NCI-H82 treated with DMSO at 0.1 percent for 48 hours (cell line): ENCODE results near the gene HBQ1.
"Not testable (repeated sequence)": the region's sequence is repeated elsewhere in the genome, so short reads cannot be mapped to it uniquely, and the experiment has no call there.

Experiments
- DNase-seq: peaks from one replicate; lab custom pipeline; 2025; ENCODE audit not compliant: unreplicated experiment; lab: John Stamatoyannopoulos, UW

The HBQ1 gene

GRCh38 chr16:160242-160641 lies 20.0 kb upstream of the HBQ1 start:
- DNase-seq, result not testable (repeated sequence)

- DNase-seq, result no peak
Observed at GRCh38 chr16:160691-161190, 19.5 kb upstream of the HBQ1 start.

DNA sequence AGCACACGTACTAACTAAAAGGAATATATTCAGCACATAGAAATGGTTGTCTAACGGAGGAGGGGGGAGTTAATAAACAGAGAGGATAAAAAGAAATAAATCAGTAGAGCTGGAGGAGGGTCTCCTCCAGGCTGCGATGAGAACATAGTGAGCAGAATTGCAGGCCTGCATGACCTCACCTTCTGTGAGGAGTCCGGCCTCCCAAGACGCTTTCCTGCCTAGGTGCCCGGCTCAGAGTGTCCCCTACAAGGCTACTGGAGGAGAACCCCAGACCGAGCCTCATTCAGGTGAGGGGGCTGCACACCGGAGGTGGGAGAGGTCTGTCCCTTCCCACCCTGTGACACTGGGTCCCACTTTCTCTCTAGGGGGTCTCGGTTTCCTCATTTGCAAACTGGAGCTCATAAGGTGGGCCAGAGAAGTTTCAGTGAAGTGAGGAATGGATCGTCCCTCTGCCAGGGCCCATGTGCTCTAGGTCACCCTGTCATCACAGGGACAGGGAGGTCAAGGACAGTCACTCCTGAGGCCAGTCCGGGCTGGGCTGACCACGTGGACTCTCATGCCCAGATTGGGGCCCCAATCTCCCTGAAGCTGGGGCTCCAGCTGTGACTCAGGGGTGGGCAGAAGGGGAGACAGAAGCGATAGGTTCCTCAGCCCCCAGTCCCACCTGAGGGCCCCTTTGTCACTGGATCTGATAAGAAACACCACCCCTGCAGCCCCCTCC lies 17.8 kb upstream of the HBQ1 start:
- DNase-seq, result no peak

GRCh38 chr16:163139-163538 lies 17.1 kb upstream of the HBQ1 start:
- DNase-seq, result not testable (repeated sequence)

GRCh38 chr16:163696-164095 lies 16.6 kb upstream of the HBQ1 start:
- not testable (repeated sequence) for DNase-seq

DNA sequence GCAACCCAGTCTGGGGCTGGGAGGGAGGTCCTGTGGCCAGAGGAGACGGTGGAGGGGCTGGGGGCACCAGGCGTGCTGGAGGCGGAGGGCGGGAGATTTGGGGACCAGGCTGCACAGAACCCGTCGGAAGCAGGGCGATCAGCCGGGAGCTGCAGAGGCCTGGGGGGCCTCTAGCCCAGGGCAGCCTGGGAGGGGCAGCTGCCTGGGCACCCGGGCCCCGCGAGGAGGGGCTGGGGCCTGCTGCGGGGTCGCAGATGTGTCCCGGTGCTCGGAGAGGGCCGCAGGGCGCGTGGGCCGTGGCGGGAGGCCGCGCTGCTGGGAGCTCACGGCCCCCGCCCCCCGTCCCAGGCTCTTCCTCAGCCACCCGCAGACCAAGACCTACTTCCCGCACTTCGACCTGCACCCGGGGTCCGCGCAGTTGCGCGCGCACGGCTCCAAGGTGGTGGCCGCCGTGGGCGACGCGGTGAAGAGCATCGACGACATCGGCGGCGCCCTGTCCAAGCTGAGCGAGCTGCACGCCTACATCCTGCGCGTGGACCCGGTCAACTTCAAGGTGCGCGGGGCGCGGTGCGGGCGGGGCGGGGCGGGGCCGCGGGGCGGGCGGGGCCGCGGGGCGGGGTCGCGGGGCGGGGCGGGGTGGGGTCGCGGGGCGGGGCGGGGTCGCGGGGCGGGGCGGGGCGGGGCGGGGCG lies 16.0 kb upstream of the HBQ1 start:
- not testable (repeated sequence) for DNase-seq

DNA sequence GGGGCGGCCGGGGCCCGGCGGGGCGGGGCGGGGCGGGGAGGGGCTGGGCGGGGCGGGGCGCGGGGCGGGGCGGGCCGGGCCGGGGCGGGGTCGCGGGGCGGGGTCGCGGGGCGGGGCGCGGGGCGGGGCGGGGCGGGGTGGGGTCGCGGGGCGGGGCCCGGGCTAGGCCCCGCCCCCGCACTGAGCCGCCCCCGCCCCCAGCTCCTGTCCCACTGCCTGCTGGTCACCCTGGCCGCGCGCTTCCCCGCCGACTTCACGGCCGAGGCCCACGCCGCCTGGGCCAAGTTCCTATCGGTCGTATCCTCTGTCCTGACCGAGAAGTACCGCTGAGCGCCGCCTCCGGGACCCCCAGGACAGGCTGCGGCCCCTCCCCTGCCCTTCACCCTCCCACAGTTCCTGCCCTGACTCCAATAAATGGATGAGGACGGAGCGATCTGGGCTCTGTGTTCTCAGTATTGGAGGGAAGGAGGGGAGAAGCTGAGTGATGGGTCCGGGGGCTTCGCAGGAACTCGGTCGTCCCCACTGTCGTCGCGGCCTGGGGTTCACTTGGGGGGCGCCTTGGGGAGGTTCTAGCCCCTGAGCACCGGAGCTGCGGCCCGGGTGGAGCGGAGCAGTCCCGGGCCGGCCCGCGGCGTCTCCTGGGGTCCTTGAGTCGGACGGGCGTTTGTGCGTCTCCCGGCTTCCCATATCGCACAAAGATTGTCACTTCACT lies 15.3 kb upstream of the HBQ1 start:
- no peak for DNase-seq

DNA sequence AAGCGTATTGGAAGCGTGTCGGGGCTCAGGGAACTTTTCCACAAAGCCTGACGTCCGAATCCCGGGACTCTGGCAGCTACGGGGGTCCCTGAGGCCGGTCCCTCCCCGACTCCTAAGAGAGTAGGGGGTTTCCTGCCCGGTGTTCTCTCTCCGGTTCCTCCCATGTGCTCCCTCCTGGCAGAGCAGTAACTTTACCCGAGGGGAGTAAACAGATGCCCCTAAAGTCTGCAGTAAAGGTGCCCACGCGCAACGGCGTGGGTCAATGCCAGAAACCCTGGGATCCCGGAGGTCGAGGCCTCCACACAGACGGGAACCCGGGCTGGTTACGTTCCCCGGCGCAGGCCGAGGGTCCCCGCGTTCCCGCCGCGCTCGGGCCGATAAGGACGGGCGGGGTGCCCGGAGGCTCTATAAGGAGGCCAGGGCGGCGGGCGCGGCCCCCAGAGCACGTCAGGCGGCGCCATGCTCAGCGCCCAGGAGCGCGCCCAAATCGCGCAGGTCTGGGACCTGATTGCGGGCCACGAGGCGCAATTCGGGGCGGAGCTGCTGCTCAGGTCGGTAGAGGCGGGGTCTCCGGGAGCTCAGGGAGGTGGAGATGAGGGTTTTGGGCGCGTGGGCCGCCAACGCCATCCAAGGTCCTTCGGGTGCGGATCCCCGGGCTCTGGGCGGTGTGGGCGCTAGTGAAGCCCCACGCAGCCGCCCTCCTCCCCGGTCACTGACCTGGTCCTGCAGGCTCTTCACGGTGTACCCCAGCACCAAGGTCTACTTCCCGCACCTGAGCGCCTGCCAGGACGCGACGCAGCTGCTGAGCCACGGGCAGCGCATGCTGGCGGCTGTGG lies 14.5 kb upstream of the HBQ1 start, which contains the start of gene HBM:
Gene HBM, plus strand, starts transcription at position 440 of the 836 bp plus-strand sequence. Its CDS starts 20 bp downstream, at position 460.
- no peak for DNase-seq

- DNase-seq, result no peak
Observed at GRCh38 chr16:166375-167121, 13.7 kb upstream of the HBQ1 start.

DNA sequence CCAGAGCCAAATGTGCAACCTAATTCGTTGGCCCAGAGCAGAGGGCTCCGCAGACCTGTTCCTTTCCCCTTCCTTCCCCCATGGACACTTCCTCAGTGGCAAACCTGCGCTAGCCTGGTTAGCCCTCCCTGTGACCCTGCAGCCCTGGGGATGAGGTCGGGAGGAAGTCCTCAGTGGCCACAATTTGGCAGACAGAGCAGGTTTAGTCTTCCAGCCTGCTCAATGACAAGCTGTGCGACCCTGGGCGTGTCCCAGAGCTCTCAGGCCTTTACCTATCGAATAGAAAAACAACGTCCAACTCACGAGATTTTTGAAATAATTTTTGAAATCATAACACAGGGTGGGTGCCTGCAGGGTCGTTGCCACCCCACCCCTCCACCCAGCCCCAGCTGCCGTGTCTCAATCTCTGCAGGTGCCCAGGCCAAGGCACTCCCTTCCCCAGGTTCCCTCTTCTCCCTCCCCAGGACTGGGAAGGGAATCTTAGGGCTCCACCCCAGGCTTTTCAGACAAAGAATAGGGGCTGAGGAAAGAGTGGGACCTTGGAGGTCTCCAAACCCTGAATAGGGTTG lies 13.1 kb upstream of the HBQ1 start:
- no peak for DNase-seq

GRCh38 chr16:168424-168823 lies 11.8 kb upstream of the HBQ1 start:
- no peak for DNase-seq

GRCh38 chr16:169014-169413 lies 11.2 kb upstream of the HBQ1 start:
- no peak for DNase-seq

DNA sequence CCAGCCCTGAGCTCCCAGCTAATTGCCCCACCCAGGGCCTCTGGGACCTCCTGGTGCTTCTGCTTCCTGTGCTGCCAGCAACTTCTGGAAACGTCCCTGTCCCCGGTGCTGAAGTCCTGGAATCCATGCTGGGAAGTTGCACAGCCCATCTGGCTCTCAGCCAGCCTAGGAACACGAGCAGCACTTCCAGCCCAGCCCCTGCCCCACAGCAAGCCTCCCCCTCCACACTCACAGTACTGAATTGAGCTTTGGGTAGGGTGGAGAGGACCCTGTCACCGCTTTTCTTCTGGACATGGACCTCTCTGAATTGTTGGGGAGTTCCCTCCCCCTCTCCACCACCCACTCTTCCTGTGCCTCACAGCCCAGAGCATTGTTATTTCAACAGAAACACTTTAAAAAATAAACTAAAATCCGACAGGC lies 10.2 kb upstream of the HBQ1 start:
- DNase-seq, result not testable (repeated sequence)

DNA sequence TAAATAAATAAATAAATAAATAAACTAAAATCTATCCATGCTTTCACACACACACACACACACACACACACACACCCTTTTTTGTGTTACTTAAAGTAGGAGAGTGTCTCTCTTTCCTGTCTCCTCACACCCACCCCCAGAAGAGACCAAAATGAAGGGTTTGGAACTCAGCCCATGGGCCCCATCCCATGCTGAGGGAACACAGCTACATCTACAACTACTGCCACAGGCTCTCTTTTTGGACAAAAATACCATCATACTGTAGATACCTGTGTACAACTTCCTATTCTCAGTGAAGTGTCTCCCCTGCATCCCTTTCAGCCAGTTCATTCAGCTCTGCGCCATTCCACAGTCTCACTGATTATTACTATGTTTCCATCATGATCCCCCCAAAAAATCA lies 9.5 kb upstream of the HBQ1 start:
- no peak for DNase-seq

DNA sequence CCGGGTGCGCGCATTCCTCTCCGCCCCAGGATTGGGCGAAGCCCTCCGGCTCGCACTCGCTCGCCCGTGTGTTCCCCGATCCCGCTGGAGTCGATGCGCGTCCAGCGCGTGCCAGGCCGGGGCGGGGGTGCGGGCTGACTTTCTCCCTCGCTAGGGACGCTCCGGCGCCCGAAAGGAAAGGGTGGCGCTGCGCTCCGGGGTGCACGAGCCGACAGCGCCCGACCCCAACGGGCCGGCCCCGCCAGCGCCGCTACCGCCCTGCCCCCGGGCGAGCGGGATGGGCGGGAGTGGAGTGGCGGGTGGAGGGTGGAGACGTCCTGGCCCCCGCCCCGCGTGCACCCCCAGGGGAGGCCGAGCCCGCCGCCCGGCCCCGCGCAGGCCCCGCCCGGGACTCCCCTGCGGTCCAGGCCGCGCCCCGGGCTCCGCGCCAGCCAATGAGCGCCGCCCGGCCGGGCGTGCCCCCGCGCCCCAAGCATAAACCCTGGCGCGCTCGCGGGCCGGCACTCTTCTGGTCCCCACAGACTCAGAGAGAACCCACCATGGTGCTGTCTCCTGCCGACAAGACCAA lies 7.8 kb upstream of the HBQ1 start, which contains the start of gene HBA2:
Gene HBA2, plus strand, starts transcription at position 503 of the 568 bp plus-strand sequence. Its CDS starts 37 bp downstream, at position 540.
- not testable (repeated sequence) for DNase-seq

DNA sequence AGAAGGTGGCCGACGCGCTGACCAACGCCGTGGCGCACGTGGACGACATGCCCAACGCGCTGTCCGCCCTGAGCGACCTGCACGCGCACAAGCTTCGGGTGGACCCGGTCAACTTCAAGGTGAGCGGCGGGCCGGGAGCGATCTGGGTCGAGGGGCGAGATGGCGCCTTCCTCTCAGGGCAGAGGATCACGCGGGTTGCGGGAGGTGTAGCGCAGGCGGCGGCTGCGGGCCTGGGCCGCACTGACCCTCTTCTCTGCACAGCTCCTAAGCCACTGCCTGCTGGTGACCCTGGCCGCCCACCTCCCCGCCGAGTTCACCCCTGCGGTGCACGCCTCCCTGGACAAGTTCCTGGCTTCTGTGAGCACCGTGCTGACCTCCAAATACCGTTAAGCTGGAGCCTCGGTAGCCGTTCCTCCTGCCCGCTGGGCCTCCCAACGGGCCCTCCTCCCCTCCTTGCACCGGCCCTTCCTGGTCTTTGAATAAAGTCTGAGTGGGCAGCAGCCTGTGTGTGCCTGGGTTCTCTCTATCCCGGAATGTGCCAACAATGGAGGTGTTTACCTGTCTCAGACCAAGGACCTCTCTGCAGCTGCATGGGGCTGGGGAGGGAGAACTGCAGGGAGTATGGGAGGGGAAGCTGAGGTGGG lies 6.9 kb upstream of the HBQ1 start:
- DNase-seq, result not testable (repeated sequence)

GRCh38 chr16:173928-174769 lies 6.1 kb upstream of the HBQ1 start:
- DNase-seq, result not testable (repeated sequence)
